HG02798 (cell line): ENCODE results near the gene NOTCH4.
"Not testable (repeated sequence)": the region's sequence is repeated elsewhere in the genome, so short reads cannot be mapped to it uniquely, and the experiment has no call there.

ENCODE experiments used
- ATAC-seq: cut with Tn5 transposase; IDR thresholded peaks from one replicate; pipeline ENCODE4 v1.9.1; 2021; ENCODE audit warnings: mild to moderate bottlenecking; ENCODE audit not compliant: unreplicated experiment, poor library complexity

The NOTCH4 gene

DNA sequence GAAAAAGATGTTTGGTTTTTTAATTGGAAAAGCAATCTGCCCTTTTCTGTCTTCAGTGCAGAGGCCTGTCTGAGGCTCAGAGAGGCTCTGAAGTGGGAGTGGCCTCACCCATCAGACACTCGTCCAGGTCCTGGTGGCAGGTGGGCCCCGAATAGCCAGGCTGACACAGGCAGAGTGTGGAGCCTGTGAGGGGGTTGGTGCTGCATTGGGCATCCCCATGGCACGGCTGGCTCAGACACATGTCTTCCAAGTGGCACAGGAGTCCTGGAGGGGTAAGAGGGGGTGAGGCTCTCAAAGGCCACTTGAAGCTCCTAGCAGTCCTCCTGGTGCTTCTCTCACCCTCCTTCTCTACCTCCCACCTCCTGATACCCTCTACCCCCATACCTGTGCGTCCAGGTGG is 3.8 kb downstream of the NOTCH4 start:
- no peak for ATAC-seq

DNA sequence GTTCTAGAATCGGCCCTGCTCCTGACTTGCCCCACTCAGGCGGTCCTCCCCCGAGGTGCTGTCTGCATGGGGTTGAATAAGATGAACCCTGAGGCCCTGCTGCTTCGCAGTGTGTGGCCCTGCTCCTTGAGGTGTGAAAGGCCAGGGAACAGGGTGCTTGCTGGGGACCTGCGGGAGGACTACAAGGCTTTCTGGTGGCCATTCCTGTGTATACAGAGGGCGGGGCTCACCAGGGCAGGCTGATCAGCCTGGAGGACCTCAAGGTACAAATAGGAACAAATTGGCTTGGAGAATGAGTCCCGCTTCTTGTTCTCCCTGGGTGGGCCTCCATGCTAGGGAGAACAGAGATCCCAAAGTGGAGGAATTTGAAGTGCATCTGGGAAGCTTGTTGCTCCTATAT is 5.7 kb downstream of the NOTCH4 start:
- no peak for ATAC-seq

DNA sequence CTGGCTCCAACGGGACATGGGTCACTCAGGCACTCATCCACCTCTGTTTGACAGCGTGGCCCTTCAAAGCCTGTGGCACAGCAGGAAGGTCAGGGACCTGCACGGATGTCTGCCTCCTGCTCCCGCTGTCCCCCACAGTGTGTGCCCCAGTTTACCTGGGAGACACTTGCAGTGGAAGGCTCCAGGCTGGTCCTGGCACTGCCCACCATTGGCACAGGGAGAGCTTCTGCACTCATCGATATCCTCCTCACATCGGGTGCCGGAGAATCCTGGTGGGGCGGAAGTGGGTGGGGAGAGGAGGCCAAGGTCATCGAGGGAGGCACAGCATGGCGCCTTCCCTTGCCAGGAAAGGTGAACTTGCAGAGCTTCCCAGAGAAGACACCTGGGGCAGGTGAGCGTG is 6.9 kb downstream of the NOTCH4 start:
- no peak for ATAC-seq

DNA sequence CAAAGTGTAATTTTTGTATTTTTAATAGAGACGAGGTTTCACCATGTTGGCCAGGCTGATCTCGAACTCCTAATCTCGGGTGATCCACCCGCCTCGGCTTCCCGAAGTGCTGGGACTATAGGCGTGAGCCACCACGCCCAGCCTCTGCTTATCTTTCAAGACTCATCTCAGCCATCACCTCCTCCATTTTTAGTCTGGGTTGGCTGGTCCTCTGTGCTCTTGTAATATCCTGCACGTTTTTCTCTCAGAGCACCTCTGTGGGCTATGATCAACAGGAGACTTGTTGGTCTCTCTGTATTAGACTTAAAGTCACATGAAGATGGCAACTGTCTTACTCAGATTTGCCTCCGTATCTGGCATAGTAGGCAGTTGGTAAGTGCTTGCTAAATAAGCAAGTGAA is 7.6 kb downstream of the NOTCH4 start:
- ATAC-seq = no peak

DNA sequence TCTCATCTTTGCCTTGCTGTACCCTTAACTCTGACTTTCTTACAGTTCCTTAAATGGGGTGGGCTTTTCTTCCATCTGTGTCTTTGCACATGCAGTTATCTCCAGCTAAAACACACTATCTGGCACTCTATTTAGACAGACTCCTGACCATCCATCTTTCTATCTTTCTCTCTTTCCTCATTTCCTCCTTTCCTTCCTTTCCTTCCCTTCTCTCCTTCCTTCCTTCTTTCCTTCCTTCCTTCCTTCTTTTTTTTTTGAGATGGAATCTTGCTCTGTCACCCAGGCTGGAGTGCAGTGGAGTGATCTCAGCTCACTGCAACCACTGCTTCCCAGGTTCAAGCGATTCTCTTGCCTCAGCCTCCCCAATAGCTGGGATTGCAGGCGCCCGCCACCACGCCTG is 8.2 kb downstream of the NOTCH4 start:
- ATAC-seq = no peak

DNA sequence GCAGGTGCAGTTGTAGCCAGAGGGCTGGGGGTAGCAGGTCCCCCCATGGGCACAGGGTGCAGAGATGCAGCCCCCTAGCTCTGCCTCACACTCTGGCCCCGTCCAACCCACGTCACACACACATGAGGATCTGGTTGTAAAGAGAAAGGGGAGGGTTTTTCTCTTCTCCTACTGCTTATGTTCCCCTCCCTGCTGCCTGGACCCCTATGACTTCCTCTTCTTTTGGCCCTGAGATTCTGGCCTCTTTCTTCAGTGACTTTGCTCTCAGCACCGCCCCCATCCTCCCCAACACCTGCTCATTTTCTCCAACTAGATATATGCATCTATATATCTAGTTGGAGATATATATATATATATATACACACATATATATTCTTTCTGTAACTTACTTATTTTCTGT is 9.7 kb downstream of the NOTCH4 start:
- no peak for ATAC-seq

DNA sequence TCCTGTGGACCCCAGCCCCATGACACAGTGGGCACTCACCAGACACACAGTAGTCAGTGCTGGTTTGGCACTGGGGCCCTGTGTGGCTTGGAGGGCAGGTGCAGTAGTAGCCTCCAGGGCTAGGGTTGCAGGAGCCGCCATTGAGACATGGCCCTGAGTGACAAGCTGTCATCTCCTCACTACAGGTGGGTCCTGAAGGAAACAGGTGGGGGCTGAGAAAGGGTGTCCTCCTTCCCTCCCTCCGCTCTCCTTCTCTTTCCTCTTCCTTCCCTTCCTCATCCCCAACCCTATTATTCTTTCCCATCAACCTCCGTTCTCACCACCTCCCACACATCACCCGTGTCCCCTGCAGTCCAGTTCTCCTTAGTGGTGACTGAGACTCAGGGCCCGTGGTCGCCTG is 10.2 kb downstream of the NOTCH4 start:
- no peak for ATAC-seq

DNA sequence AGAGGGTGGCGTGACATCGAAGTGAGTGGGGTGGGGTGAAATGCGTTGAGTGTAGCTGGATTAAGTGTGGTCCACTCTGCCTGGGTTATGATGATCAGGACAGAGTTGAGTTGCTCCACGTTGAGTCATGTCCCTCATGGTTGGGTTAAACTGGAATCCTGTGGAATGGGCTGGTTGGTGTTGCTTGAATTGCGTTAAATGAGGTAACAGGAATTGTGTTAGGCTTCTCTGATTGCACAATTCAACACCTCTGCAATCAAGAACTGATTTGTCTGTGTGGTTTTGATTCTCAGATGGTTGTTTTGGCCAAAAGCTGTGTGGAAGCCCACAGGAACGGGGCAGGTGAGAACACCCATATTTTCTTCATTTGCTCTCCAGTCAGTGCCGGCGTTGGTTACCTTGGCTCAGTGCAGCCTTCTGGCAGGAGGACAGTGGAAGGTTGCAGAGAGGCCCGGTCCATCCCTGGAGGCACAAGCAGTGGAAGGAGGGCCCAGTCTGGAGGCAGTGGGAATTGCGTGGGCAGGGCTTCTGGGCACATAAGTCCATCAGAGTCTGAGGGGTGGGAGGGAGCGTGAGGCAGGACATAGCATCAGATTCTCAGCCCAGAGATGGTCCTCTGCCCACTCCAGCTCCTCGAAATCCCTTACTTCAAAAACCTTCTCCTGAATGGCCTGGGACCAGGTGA is 11.6 kb downstream of the NOTCH4 start:
- ATAC-seq = no peak

DNA sequence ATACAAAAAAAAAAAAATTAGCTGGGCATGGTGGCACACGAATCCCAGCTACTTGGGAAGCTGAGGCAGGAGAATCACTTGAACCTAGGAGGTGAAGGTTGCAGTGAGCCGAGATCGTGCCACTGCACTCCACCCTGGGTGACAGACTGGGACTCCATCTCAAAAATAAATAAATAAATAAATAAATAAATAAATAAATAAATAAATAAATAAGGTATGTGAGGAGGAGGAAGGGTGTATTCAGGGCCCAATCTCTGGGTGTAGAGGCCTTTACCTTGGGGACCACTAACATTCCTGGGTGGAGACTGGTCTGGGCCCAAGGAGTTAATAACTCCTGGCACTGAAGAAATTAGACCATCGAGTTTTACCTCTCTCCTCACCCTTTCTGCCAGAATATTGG is 12.4 kb downstream of the NOTCH4 start:
- not testable (repeated sequence) for ATAC-seq

DNA sequence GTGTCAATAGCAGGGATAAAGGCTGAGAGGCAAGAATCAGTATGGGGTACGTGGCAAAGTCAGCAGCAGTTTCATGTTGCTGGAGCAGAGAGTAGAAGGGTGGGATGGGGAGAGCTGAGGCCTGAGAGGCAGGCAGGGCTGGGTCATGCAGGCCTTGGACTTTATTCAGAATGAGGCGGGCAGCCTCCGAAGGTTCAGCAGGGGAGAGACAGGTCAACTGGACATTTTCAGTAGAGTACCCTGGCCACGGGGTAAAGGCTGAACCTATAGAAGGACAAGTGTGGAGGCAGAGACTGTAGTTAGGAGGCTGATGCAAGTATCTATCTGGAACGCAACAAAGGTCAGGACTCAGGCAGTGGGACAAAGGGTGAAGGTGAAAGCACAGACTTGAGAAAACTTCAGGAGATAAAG is 13.7 kb downstream of the NOTCH4 start:
- no peak for ATAC-seq

DNA sequence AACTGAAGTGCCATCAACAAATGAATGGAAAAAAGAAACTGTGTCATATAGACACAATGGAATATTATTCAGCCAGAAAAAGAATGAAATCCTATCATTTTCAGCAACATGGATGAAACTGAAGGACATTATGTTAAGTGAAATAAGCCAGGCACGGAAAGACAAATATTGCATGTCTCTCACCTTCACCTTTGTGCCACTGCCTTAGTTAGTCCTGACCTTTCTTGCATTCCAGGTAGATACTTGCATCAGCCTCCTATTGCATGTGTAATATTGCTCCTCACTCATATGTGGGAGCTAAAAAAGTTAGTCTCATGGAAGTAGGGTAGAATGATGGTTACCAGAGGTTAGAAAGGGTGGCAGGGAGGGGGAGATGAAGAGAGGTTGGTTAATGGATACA is 14.9 kb downstream of the NOTCH4 start:
- ATAC-seq = no peak

DNA sequence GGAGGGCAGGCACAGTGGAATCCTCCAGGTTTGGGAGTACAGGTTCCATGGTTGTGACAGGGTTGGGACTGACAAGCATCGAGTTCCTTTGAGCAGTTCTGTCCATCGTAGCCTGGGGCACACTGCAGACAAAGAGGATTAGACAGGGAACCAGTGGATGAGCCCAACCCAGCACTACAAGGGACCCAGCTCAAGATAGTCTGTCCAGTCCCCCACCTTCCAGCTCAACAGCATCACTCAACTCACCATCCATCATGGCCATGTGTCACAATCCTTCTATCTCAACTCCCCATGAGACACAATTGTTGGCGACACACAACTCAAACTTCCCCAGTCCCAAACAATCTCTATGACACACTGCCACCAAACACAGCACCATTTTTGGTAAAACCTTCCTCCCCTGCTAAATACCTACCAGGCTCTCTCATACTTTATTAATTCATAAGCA is 19.6 kb downstream of the NOTCH4 start:
- ATAC-seq = no peak

DNA sequence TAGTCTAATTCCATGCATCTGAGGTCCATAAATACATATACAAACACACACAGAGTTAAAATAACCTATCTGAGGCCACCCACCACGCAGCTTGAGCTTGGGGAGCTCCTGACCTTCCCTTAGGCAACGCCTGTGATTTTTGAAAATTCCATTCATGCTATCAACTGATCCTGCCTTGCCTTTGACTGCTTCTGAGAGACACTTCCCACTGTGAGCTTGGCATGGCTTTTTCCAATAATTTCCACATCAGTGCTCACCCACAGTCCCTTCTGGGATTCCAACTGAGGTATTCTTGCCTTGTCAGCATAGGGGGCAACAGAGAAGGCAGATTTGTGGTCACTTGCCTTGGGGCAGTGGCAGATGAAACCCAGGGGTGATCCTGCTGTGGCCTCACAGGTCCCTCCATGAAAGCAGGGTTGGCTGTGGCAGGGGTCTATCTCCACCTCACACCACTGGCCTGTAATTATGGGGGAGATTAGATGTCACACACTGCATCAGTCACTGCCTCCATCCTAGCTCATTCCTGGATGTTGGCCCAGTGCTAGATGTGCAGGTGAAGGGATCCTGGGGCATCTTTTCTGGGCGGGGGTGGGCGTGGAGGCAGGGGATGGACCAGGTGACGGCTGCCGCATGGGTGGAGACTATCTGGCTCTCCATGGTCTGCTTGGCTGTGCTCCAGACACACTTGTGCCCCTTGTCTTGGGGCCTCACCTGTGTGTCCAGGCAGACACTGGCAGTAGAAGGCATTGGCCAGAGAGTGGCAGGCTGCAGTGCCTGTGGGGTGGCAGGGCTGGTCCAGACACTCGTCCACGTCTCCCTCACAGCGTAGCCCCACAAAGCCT is 20.2 kb downstream of the NOTCH4 start:
- ATAC-seq = no peak

DNA sequence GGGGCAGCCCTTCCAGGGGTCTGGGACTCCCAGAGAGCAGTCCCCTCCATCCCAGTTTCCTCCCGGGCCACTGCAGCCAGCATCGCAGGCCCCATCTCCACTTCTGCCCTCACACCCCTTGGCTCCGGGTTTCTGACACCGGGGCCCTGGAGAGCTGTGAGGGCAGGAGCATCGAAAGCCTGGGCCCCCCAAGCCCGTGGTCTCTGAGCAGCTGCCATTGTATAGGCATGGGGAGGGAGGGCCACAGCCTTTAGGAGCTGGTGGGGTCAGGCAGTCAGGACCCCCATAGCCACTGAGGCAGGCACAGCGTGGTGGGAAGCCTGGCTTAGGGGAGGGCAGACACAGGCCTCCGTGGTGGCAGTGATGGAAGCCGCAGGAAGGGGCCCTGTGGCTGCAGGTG is 21.7 kb downstream of the NOTCH4 start:
- no peak for ATAC-seq

DNA sequence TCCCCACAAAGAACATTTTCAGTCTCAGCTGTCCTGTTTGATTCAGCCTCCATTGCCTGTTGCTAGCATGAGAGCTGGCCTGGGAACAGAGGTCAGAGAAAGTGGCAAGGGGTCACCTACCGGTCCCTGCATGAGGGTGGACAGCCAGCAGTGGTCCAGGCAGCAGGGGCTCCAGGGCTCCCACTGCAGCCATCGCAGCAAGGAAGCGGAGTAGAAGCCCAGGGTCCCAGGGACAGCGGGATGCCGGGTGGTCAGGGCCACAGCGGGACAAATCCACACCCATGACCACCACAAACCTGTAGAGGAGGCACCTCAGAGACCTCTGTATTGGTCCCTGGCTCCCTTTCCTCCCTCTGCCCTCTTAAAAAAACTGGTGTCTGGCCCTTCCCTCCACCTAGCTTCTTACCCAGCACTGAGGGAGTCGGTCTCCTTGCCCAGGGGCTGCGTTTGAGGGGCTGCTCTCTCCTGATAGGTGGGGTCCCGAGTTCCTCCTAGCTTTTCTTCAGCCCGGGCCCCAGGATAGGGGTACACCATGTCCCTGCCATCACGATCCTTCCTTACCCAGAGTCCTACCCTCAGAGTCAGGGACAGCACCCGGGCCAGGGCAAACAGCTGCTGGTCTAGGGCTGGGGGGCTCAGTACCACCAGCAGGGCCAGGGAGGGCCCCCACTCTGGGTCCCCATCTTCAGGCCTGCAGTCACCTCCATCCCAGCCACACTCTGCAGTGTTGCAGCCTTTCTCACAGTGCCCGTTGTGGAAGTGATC is 23.0 kb downstream of the NOTCH4 start:
- ATAC-seq = no peak

DNA sequence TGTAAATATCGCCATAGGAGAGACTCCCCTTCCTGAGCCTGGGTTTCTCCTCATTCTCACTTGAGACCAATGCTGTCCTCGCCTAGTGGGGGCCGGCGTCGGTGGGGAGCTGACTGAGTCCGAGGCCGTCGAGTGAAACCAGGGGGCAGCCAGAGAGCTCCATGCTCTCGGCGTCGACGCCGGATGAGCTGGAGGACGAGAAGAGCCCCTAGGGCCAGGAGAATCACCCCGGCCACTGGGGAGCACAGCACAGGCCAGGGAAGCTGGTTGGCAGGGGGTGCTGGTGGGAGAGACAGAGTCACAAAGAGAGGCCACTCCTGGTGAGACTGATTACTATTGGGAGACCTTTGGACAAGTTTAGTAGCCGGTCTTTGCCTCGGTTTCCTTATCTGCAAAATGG is 25.0 kb downstream of the NOTCH4 start:
- ATAC-seq = no peak

DNA sequence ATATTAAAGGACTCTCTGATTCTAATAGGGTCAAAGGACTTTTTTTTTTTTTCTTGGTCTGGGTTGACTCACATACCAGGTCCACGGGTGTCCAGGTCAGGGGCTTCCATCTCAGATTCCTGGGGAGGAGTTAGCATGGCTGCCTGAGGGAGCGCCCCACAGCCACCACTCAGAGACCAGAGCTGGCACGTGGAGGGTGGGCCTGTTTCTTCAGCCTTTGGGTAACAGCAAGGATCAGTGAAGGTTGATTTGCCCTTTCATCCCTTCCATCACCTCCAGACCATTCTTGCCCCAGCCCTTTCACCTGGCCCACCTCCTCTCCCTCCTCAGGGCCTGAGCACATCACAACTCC is 25.5 kb downstream of the NOTCH4 start:
- ATAC-seq = no peak

DNA sequence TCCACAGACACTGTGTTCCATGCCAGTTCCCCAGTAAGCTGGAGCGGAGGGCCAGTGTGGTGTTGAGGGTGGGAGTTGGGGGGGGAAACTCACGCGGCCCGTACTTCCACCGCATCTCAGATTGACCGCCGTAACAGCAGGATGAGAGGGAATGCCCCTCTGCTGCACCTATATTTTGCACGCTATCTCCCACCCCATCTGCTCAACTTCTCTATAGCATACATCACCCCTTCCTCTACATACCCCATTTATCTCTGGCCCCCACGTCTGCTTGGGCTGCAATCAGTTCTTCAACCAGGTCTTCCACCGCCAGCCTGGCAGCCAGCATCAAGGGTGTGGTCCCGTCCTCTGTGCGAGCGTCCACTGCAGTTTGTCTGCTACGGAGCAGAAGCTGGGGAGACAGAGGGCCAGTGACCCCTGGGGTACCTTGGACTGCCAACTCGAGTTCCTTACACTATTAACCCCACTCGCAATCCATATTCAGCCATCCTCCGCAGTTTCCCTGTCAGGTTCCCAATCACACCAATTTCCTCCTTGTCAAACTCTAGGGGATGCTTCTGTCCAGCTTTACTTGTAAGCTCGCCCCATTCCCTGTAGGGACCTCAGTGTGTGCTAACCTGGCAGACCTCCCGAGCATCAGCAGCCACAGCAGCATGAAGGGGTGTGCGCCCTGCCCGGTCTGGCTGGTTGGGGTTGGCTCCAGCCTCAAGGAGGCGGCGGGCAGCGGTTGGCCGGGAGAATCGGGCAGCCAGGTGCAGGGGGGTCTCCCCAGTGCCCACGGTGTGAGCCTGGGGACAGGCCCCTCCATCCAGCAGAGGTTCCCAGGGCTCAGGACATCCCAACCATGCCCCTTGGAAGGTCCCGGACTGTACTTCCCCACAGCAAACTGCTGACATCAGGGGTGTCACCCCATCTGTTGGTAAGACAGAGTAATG is 26.9 kb downstream of the NOTCH4 start:
- no peak for ATAC-seq

DNA sequence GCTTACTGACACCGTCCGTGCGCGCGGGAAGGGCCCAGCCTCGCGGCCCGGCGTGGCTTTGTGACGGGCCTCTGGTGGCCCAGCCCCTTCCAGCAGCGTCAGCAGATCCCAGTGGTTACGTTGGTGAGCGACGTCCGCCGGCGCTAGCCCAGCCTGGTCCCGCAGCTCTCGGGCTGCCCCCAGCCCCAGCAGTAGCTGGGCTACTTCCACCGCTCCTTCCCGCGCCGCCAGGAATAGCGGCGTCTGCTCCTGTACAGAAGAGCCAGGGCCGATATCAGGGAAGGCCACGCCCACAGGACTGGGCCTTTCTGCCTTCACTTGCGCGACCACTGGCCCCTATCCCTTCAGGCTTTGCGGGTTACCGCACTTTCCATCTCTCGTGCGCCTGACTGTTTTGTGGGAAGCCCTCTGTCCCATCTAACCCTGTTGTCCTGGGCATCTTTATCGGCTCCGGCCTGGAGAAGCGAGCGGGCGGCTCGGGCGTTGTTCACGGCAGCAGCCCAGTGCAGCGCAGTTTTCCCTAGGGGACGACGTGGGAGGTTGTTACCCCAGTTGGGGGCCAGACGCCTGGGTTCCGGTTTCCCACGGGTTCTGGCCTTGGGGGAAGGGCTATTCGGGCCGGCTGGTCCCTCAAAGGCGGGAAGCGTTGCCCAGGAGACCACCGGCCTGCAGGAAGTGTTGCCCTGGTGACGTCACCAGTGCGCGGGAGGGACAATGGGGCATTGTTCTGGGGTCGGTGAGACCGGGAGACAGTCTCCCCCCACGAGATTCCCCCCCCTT is 27.8 kb downstream of the NOTCH4 start:
- peak; percentile 13 for ATAC-seq

DNA sequence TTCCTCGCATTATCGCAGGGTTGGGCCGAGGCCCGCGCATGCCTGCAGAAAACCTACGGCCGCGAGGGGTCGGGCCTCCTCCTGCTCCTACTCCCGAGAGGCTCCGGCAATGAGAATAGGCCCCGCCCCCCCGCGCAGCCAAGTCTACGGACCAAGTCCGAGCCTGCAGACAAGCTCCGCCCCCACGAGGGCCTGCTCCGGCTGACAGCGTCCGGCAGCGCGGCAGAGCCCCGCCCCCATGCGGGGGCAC is 28.3 kb downstream of the NOTCH4 start:
- peak; percentile 89 for ATAC-seq
